ENCODE results near the gene ZCRB1.

Gene ZCRB1

DNA sequence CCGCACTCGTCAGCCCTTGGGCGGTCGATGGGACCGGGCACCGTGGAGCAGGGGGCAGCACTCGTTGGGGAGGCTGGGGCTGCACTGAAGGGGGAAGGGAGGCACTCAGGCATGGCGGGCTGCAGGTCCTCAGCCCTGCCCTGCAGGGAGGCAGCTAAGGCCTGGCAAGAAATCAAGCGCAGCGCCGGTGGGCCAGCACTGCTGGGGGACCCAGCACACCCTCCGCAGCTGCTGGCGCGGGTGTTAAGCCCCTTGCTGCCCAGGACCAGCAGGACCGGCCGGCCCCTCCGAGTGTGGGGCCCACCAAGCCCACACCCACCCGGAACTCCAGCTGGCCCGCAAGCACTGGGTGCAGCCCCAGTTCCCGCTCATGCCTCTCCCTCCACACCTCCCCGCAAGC is 52.2 kb downstream of the ZCRB1 start:
- H3K4me1 ChIP-seq (ENCODE audit: insufficient read depth, low read length) = no peaks in the 10 kb centered on the region
- no peak overlapping the region for H3K27ac ChIP-seq (ENCODE audit: low read length)
- no peak overlapping the region for H3K9ac ChIP-seq (ENCODE audit: low read depth, low read length)
- no peak overlapping the region for H3K4me3 ChIP-seq (ENCODE audit: low read length)
- H3K9me3 ChIP-seq (ENCODE audit: insufficient read depth, low read depth, low read length) = no peaks in the 10 kb centered on the region
- no peaks in the 10 kb centered on the region for H3K36me3 ChIP-seq (ENCODE audit: insufficient read depth, low read depth, low read length)
- H3K27me3 ChIP-seq (ENCODE audit: insufficient read depth, low read length) = no peaks in the 10 kb centered on the region

DNA sequence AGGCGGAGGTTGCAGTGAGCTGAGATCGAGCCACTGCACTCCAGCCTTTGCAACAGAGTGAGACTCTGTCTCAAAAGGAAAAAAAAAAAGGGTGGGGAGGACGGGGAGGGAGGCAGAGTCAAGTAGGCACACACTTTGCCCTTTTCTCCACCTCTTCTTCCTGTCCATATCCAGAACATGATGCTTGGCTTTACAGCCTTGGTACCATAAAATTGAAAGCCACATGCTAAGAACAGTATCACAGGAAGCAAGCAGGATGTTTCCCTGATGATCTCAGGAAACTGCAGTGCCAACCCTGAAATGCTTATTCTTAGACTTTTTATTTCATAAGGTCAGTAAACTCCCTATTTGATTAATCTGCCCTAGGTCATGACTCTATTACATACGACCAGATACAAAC is 55.3 kb downstream of the ZCRB1 start:
- Histone ChIP-seq H3K4me1 (ENCODE audit: insufficient read depth, low read length) (no peaks in the 10 kb centered on the region), H3K4me3 (ENCODE audit: low read length) (no peak overlapping the region), H3K9me3 (ENCODE audit: insufficient read depth, low read depth, low read length) (no peaks in the 10 kb centered on the region), H3K36me3 (ENCODE audit: insufficient read depth, low read depth, low read length) (no peaks in the 10 kb centered on the region), H3K27me3 (ENCODE audit: insufficient read depth, low read length) (no peaks in the 10 kb centered on the region), H3K9ac (ENCODE audit: low read depth, low read length) (no peak overlapping the region), H3K27ac (ENCODE audit: low read length) (no peak overlapping the region)

DNA sequence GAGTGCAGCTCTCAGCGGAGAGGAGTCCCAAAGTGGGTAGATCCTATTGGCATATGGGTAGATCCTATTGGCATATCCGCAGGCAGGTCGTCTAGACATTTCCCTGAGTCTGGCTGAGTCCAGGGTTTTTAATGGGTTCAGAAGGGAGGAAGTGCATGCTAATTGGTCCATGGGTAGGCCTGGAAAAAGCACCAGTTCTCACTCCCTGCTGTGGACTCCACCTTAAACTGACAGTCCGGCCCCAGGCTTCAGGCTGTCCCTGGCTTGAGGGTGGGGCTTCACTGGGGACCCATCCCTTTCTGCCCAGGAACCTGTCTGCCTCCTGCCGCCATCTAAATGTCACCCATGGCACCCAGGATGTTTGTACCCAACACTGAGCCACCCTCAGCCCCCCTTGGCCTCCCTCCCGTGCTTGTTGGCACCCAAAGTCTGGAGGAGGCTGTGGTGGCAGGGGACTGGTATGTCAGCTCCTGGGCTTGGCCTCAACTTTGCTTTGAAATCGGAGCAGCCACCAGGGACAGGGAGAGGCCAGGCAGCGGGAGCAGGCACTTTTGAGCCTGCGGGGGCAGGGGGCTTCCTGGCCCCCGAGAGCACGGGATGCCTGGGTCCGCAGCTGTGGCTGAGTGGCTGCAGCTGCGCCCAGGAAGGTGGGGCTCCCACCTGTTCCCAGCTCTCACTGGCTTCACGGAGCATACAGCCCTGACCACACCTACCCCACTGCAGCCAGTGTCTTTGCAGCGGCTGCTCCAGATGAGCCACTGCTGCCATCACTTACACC is 58.3 kb downstream of the ZCRB1 start:
- Histone ChIP-seq H3K4me3 (ENCODE audit: low read length) (no peak overlapping the region), H3K9me3 (ENCODE audit: insufficient read depth, low read depth, low read length) (no peaks in the 10 kb centered on the region), H3K9ac (ENCODE audit: low read depth, low read length) (no peak overlapping the region), H3K36me3 (ENCODE audit: insufficient read depth, low read depth, low read length) (no peaks in the 10 kb centered on the region), H3K27me3 (ENCODE audit: insufficient read depth, low read length) (no peaks in the 10 kb centered on the region), H3K27ac (ENCODE audit: low read length) (no peak overlapping the region), H3K4me1 (ENCODE audit: insufficient read depth, low read length) (no peaks in the 10 kb centered on the region)

DNA sequence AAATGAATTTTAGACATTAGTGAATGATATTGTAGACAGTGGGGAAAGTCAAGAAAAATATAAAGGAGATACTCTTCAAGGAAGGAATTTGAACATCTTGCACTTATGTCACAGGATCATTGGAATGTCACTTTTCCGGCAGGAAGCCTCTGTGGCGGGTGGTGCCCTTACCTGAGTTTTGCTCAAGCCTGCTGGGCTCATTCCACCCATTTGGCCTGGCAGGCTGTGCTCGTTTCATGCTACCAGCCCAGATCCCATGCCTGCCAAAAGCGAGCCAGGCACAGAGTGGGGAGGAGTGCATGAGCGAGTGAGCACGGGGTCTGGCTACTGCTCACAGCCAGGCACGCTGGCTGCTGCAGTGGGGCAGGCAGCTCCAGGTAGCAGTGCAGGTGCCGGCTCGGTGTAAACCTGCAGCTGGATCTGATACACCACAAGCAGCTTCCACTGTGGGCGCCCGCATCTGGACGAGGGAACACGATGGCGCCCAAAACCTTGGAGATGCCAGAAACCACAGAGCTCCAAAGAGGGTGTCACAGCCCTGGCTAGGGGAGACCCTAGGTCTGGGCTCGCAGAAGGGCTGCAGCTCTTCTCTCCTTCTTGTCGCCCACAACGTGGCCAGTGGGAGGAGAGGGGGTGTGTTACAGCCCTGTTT is 59.2 kb downstream of the ZCRB1 start:
- H3K36me3 ChIP-seq (ENCODE audit: insufficient read depth, low read depth, low read length) = no peaks in the 10 kb centered on the region
- H3K4me1 ChIP-seq (ENCODE audit: insufficient read depth, low read length) = no peaks in the 10 kb centered on the region

DNA sequence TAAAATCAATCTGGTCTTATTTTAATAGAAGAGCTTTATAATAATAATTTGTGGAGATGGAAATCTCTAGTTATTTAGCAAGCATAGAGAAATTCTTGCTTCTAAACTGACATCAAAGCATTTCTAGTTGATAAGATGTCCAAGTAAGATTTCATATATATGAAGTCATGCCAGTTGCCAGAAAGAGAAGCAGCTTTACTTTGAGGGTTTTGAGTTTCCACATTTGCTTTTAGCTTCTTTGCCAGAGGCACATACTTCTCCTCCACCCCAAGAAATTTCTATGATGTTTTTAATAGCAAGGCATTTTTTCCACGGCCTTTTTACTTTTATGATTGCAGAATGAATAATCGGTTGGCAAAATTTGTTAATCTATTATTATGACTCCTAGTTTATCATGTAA is 63.6 kb downstream of the ZCRB1 start:
- H3K4me3 ChIP-seq (ENCODE audit: low read length) = no peak overlapping the region
- H3K4me1 ChIP-seq (ENCODE audit: insufficient read depth, low read length) = no peaks in the 10 kb centered on the region
- H3K9ac ChIP-seq (ENCODE audit: low read depth, low read length) = no peak overlapping the region
- H3K27me3 ChIP-seq (ENCODE audit: insufficient read depth, low read length) = no peaks in the 10 kb centered on the region
- no peak overlapping the region for H3K27ac ChIP-seq (ENCODE audit: low read length)
- H3K9me3 ChIP-seq (ENCODE audit: insufficient read depth, low read depth, low read length) = no peaks in the 10 kb centered on the region
- H3K36me3 ChIP-seq (ENCODE audit: insufficient read depth, low read depth, low read length) = no peaks in the 10 kb centered on the region

More for the DNA sequence above, 59.2 kb downstream of the ZCRB1 start:
- Histone ChIP-seq H3K4me3 (ENCODE audit: low read length) (no peak overlapping the region), H3K9ac (ENCODE audit: low read depth, low read length) (no peak overlapping the region), H3K27ac (ENCODE audit: low read length) (no peak overlapping the region), H3K27me3 (ENCODE audit: insufficient read depth, low read length) (no peaks in the 10 kb centered on the region), H3K9me3 (ENCODE audit: insufficient read depth, low read depth, low read length) (no peaks in the 10 kb centered on the region)
